HG02852 (cell line): Measurements from ENCODE around the gene NNT.
"Not testable (repeated sequence)": the region's sequence is repeated elsewhere in the genome, so short reads cannot be mapped to it uniquely, and the experiment has no call there.

Experiments
- ATAC-seq: cut with Tn5 transposase; IDR thresholded peaks from one replicate; pipeline ENCODE4 v1.9.1; 2021; ENCODE audit warnings: mild to moderate bottlenecking, moderate library complexity; ENCODE audit not compliant: unreplicated experiment

Gene NNT

DNA sequence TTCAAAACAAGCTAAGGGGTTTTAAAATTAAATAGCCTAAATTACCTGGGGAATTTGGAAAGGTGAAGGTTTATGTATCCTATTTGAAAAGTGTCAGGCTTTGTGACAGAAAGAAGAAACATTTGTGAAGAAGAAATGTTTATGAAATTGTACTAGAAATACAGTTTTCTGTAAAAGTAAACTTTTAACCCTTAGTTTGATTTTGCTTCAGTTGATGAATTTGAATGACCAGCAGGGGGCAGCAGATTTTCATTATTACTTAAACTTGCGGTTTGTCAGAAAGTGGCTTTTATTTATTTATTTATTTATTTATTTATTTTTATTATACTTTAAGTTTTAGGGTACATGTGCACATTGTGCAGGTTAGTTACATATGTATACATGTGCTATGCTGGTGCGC, 58.1 kb downstream of the NNT start:
- ATAC-seq = no peak

DNA sequence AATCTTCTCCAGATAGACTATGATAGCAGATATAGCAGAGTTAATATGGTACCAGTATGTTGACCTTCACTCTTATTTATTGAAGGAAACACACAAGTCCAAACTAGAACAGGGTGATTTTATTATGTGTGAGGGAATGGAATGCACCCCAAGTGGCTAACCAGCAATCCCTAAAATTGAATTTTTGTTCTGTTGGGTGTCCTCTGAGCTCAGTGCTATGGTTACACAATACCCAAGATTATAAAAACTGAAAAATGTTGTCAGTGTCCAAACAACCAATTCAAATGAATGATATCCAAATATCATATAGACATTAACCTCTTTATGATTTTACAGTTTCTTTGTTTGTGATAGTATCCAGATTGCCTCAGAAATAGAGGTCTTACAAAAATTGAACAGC, 60.9 kb downstream of the NNT start:
- ATAC-seq = no peak

DNA sequence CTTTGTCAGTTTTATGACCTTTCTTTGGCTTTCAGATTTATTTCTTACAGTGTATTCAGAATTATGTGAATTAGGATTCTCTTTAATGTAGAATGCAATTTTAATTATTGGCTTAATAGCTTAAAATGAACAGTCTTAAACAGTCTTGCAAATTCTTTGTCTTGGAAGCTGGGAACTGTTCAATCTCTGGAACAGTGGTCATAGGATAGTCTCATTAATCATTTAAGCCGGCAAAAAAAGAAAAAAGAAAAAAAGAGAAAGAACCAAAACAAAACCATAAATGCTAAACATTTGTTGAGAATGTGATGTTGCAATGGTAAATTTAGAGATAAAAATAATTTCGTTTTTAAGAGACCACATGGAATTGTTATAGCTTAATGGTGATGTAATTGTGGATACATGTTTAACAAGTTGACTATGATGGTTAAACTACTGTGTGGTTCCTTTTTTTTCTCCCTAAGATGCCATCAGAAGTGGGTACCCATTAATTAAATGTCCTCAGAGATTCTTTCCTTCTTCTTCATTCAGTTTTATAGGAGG, 61.6 kb downstream of the NNT start:
- no peak for ATAC-seq

DNA sequence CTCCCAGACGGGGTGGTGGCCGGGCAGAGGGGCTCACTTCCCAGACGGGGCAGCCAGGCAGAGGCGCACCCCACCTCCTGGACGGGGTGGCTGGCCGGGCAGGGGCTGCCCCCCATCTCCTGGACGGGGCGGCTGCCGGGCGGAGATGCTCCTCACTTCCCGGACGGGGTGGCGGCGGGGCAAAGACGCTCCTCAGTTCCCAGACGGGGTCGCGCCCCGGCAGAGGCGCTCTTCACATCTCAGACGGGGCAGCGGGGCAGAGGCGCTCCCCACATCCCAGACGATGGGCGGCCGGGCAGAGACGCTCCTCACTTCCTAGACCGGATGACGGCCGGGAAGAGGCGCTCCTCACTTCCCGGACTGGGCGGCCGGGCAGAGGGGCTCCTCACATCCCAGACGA, 62.8 kb downstream of the NNT start:
- not testable (repeated sequence) for ATAC-seq

DNA sequence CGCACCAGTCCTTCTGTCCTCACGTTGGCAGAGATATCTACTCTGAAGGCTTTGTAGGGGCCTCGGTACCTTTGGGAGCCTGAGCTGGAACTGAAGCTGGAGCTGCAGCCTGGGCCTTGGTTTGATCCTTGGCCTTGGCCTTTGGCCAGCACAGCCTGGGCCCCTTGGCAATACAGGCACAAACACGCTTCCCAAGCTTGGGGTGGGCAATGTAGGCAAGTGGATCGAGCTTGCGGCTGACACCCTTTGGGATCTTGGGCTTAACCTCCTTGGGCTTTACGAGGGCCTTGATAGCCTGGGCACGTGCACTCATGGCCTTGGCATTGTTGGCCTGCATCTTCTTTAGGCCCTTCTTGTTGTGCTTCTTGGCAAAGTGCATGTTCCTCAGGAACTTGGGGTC, 63.7 kb downstream of the NNT start:
- ATAC-seq = not testable (repeated sequence)

DNA sequence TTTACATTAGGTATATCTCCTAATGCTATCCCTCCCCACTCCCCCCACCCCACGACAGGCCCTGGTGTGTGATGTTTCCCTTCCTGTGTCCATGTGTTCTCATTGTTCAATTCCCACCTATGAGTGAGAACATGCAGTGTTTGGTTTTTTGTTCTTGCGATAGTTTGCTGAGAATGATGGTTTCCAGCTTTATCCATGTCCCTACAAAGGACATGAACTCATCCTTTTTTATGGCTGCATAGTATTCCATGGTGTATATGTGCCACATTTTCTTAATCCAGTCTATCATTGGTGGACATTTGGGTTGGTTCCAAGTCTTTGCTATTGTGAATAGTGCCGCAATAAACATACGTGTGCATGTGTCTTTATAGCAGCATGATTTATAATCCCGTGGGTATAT, 64.4 kb downstream of the NNT start:
- not testable (repeated sequence) for ATAC-seq

- ATAC-seq = no peak
Measured at GRCh38 chr5:43674536-43674935, 71.6 kb downstream of the NNT start.

- ATAC-seq = no peak
Measured at GRCh38 chr5:43675357-43675756, 72.4 kb downstream of the NNT start.

GRCh38 chr5:43676083-43676840, 73.3 kb downstream of the NNT start:
- ATAC-seq = no peak

DNA sequence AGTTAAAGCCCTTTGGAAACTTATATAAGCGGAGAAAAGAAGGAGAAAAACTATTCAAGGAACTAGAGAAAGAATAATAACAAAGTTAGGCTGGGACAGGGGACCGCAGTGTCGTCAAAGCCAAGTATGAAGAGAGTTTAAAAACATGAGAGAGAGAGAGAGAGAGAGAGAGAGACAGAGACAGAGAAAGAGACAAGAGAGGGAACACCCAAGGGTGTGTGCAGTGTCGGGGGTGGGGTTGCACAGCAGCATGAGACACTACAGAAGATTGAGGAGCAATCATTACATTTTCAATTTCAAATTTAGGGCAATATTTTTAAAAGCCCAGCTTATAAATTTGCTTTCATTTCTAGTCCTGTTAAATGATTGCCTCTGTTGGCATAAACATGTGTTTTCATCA, 74.3 kb downstream of the NNT start:
- no peak for ATAC-seq

GRCh38 chr5:43679214-43679613, 76.2 kb downstream of the NNT start:
- no peak for ATAC-seq

DNA sequence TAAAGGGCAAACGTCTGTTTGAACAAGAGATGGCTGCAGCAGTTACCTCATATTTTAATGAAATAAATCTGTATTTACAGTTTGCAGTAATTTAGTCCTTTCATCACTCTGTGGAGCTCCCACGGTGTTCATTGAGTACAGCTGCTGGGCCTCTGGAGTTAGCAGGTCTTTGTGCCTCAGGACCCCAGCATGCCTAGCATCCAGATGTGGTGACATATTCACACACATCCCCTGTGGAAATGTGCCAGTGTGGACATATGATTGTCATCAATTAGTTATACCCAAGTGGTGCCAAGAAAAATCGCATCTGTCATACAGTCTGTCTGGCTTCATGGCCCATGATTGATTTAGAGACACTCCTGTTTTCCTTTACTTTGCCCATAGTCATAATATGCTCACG, 77.3 kb downstream of the NNT start:
- ATAC-seq = no peak

- ATAC-seq = no peak
Measured at GRCh38 chr5:43683884-43684471, 81.0 kb downstream of the NNT start.

GRCh38 chr5:43685252-43685950, 82.4 kb downstream of the NNT start:
- no peak for ATAC-seq

- no peak for ATAC-seq
Measured at GRCh38 chr5:43687275-43687674, 84.3 kb downstream of the NNT start.

DNA sequence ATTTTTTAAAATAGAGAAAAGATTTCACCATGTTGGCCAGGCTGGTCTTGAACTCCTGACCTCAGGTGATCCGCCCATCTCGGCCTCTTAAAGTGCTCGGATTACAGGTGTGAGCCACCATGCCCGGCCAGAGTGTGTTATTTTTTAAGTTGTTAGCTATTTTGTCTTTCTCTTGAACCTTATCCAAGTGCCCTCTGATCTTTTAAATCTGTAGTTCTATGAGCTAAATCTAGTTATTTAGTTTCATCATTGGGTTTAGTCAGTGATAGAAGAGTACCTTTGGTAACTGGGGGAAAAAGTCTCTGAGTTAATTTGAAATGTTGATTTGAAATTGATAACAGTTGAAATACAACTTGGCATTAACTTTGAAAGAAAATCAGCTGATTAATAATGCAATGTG, 88.3 kb downstream of the NNT start:
- no peak for ATAC-seq

GRCh38 chr5:43691893-43692292, 88.9 kb downstream of the NNT start:
- ATAC-seq = no peak

DNA sequence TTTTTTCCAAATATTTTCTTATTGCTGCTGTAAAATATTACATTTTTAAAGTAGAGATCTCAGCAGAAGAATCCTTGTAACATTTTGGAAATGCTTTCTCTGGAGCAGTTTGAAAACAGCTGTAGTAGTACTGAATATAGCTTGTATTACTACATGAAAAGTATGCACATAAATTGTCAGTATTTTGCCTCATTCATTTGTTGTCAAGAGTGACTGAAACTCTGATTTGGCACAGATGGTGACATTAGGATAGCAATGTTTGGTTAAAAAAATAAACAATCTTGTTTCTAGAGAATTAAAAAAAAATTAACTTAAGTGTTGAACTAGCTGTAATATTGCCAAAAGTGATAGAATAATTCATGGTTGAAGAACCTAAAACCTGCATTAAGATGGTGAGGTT, 90.4 kb downstream of the NNT start:
- ATAC-seq = no peak

DNA sequence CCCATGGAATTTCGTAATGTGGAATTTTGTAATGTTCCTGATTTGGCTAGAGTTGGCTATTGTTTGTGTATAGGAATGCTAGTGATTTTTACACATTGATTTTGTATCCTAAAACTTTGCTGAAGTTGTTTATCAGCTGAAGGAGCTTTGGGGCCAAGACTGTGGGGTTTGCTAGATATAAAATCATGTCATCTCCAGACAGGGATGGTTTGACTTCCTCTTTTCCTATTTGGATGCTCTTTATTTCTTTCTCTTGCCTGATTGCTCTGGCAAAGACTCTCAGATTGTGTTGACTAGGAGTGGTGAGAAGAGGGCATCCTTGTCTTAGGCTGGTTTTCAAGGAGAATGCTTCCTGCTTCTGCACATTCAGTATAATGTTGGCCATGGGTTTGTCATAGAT, 91.0 kb downstream of the NNT start:
- ATAC-seq = no peak

DNA sequence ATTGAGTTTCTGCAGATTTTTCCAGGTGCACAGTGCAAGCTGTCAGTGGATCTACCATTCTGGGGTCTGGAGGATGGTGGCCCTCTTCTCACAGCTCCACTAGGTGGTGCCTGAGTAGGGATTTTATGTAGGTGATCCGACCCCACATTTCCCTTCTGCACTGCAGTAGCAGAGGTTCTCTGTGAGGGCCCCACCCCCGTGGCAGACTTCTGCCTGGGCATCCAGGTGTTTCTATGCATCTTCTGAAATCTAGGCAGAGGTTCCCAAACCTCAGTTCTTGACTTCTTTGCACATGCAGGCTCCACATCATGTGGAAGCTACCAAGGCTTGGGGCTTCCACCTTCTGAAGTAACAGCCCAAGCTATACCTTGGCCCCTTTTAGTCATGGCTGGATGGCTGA, 93.5 kb downstream of the NNT start:
- ATAC-seq = not testable (repeated sequence)

DNA sequence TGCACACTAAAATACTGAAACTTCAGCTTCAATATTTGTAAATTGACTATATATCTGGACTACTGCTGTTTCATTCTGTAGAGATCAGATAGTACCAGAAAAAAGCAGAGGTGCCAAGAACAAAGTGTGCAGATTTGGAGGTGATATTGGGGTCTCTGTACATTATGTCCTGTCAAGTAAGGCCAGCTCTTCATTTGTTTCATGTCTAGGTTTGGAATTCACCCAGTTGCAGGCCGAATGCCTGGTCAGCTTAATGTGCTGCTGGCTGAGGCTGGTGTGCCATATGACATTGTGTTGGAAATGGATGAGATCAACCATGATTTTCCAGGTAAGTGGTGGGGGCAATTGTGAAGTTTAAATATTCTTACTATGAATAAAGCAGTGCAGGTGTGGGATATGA, 96.9 kb downstream of the NNT start:
- no peak for ATAC-seq

DNA sequence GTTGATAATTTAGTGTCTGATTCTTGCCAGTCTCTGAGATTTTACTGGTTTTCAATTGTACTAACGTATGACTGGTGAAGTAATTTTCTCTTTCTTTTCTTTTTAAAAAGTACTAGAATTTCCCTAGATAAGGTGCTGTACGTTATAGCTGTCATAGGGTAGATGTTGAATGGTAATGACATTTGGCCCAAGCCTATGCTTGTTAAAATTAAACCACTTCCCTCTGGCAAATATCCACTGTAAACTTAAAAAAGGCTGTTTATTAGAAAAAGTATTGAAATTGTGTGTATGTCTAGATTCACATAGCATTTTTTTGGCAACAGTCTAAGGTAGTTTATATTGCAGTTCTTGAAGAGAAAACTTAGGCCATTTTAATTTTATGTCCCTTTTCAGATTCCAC, 97.6 kb downstream of the NNT start:
- ATAC-seq = no peak
